Liver (tissue), 3 donors: Measurements from ENCODE around the gene TFDP2.

ENCODE experiments used
- EGR1 ChIP-seq, 2 donors: IDR thresholded peaks; 2 replicates each; pipeline ENCODE4 v1.6.1; 2016 to 2018; ENCODE audit warnings: antibody characterized with exemption in 2 of 2, low read depth in 2 of 2
- FOXA1 ChIP-seq: IDR thresholded peaks from 2 replicates; pipeline ENCODE4 v1.6.1; 2016; ENCODE audit warnings: antibody characterized with exemption
- GABPA ChIP-seq, 2 donors: IDR thresholded peaks in 1 of 2; conservative IDR thresholded peaks in 1 of 2; 2 replicates each; pipeline ENCODE4 v1.6.1; 2016; ENCODE audit warnings: antibody characterized with exemption in 2 of 2, mild to moderate bottlenecking in 1 of 2, moderate library complexity in 1 of 2
- JUND ChIP-seq, 2 donors: IDR thresholded peaks; 2 replicates each; pipeline ENCODE4 v1.6.1; 2016; ENCODE audit warnings: antibody characterized with exemption in 2 of 2
- NR2F2 ChIP-seq: IDR thresholded peaks from 2 replicates; pipeline ENCODE4 v1.6.1; 2016; ENCODE audit warnings: antibody characterized with exemption
- RAD21 ChIP-seq, 2 donors: IDR thresholded peaks; 2 replicates each; pipeline ENCODE4 v1.6.1; 2016; ENCODE audit warnings: antibody characterized with exemption in 2 of 2, mild to moderate bottlenecking in 2 of 2
- SP1 ChIP-seq: IDR thresholded peaks from 2 replicates; pipeline ENCODE4 v1.6.1; 2018; ENCODE audit warnings: antibody characterized with exemption, mild to moderate bottlenecking
- TAF1 ChIP-seq: conservative IDR thresholded peaks from 2 replicates; pipeline ENCODE4 v1.6.1; 2016; ENCODE audit warnings: antibody characterized with exemption, mild to moderate bottlenecking
- YY1 ChIP-seq: IDR thresholded peaks from 2 replicates; pipeline ENCODE4 v1.6.1; 2016; ENCODE audit warnings: antibody characterized with exemption, mild to moderate bottlenecking
- TF ChIP-seq, protein P1 (sequence below): fragments of 150-350 bp; IDR thresholded peaks from 2 replicates; pipeline ENCODE4 v1.5.1; 2017; ENCODE audit warnings: improper control_type of control experiment, low read depth, low read length; ENCODE audit not compliant: missing input control
- TF ChIP-seq, protein P2 (sequence below): IDR thresholded peaks from 2 replicates; pipeline ENCODE4 v1.6.1; 2016; ENCODE audit warnings: antibody characterized with exemption
- TF ChIP-seq, protein P3 (sequence below): IDR thresholded peaks from 2 replicates; pipeline ENCODE4 v1.6.1; 2016; ENCODE audit warnings: antibody characterized with exemption
- TF ChIP-seq, protein P4 (sequence below): IDR thresholded peaks from 2 replicates; pipeline ENCODE4 v1.6.1; 2016; ENCODE audit warnings: antibody characterized with exemption, mild to moderate bottlenecking
- TF ChIP-seq, protein P5 (sequence below): IDR thresholded peaks from 2 replicates; pipeline ENCODE4 v1.6.1; 2016; ENCODE audit warnings: antibody characterized with exemption
- donor health status: healthy.
- donor health status: healthy.

DNA sequence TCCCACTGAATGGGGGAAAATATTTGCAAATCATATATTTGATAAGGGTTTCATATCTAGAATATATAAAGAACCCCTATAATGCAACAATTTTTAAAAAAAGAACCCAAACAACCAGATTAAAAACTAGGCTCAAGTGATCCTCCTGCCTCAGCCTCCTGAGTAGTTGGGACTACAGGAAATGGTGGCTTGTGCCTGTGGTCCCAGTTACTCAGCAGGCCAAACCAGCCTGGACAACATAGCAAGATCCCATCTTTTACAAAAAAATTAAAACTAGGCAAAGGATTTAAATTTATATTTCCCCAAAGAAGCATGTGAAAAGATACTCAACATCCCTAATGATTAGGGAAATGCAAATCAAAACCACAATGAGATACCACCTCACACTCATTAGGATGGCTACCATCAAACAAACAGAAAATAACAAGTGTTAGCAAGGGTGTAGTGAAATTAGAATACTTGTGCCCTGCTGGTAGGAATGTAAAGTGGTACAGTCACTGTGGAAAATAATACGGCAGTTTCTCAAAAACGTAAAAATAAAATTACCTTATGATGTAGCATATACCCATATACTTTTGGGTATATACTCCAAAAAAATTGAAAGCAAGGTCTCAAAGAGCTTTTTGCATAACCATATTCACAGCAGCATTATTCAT is 19.7 kb downstream of the TFDP2 start:
- TF ChIP-seq, protein P1, sequence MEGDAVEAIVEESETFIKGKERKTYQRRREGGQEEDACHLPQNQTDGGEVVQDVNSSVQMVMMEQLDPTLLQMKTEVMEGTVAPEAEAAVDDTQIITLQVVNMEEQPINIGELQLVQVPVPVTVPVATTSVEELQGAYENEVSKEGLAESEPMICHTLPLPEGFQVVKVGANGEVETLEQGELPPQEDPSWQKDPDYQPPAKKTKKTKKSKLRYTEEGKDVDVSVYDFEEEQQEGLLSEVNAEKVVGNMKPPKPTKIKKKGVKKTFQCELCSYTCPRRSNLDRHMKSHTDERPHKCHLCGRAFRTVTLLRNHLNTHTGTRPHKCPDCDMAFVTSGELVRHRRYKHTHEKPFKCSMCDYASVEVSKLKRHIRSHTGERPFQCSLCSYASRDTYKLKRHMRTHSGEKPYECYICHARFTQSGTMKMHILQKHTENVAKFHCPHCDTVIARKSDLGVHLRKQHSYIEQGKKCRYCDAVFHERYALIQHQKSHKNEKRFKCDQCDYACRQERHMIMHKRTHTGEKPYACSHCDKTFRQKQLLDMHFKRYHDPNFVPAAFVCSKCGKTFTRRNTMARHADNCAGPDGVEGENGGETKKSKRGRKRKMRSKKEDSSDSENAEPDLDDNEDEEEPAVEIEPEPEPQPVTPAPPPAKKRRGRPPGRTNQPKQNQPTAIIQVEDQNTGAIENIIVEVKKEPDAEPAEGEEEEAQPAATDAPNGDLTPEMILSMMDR: peak; percentile 10
- TF ChIP-seq, protein P2, sequence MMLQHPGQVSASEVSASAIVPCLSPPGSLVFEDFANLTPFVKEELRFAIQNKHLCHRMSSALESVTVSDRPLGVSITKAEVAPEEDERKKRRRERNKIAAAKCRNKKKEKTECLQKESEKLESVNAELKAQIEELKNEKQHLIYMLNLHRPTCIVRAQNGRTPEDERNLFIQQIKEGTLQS: no peak
- TF ChIP-seq RAD21 (IDR thresholded peaks at IDR 0.05): no peak
- no peak for TF ChIP-seq TAF1
- TF ChIP-seq, protein P3, sequence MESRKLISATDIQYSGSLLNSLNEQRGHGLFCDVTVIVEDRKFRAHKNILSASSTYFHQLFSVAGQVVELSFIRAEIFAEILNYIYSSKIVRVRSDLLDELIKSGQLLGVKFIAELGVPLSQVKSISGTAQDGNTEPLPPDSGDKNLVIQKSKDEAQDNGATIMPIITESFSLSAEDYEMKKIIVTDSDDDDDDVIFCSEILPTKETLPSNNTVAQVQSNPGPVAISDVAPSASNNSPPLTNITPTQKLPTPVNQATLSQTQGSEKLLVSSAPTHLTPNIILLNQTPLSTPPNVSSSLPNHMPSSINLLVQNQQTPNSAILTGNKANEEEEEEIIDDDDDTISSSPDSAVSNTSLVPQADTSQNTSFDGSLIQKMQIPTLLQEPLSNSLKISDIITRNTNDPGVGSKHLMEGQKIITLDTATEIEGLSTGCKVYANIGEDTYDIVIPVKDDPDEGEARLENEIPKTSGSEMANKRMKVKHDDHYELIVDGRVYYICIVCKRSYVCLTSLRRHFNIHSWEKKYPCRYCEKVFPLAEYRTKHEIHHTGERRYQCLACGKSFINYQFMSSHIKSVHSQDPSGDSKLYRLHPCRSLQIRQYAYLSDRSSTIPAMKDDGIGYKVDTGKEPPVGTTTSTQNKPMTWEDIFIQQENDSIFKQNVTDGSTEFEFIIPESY: no peak
- TF ChIP-seq, protein P4, sequence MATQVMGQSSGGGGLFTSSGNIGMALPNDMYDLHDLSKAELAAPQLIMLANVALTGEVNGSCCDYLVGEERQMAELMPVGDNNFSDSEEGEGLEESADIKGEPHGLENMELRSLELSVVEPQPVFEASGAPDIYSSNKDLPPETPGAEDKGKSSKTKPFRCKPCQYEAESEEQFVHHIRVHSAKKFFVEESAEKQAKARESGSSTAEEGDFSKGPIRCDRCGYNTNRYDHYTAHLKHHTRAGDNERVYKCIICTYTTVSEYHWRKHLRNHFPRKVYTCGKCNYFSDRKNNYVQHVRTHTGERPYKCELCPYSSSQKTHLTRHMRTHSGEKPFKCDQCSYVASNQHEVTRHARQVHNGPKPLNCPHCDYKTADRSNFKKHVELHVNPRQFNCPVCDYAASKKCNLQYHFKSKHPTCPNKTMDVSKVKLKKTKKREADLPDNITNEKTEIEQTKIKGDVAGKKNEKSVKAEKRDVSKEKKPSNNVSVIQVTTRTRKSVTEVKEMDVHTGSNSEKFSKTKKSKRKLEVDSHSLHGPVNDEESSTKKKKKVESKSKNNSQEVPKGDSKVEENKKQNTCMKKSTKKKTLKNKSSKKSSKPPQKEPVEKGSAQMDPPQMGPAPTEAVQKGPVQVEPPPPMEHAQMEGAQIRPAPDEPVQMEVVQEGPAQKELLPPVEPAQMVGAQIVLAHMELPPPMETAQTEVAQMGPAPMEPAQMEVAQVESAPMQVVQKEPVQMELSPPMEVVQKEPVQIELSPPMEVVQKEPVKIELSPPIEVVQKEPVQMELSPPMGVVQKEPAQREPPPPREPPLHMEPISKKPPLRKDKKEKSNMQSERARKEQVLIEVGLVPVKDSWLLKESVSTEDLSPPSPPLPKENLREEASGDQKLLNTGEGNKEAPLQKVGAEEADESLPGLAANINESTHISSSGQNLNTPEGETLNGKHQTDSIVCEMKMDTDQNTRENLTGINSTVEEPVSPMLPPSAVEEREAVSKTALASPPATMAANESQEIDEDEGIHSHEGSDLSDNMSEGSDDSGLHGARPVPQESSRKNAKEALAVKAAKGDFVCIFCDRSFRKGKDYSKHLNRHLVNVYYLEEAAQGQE: no peak
- no peak for TF ChIP-seq JUND (IDR thresholded peaks at IDR 0.05)
- TF ChIP-seq SP1: no peak
- no peak for TF ChIP-seq EGR1 (IDR thresholded peaks at IDR 0.05; ENCODE audit: low read depth in 2 of 2)
- TF ChIP-seq YY1: no peak
- TF ChIP-seq, protein P5, sequence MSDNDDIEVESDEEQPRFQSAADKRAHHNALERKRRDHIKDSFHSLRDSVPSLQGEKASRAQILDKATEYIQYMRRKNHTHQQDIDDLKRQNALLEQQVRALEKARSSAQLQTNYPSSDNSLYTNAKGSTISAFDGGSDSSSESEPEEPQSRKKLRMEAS: no peak
- TF ChIP-seq FOXA1: no peak
- no peak for TF ChIP-seq GABPA (IDR thresholded peaks at IDR 0.05 in 1 of 2, conservative IDR thresholded peaks at IDR 0.05 in 1 of 2)
- no peak for TF ChIP-seq NR2F2
